Activated naive CD4-positive, alpha-beta T cell treated with anti-CD3 and anti-CD28 coated beads for 36 hours (primary cell): ENCODE data around the gene GCLC. TPM values are rescaled to one million over a fixed set of nuclear protein-coding genes. Genes with fewer than 3 reads are reported as not detected.
"Not testable (repeated sequence)": the region's sequence is repeated elsewhere in the genome, so short reads cannot be mapped to it uniquely, and the experiment has no call there.

Experiments
- CTCF ChIA-PET: fragments of 350-600 bp; sonication (Branson Sonifier 250); formaldehyde crosslinking; loops from one replicate; lab custom pipeline; 2021; ENCODE audit warnings: antibody characterized with exemption; lab: Charles Lee
- DNase-seq: peaks from one replicate; pipeline ENCODE4 v3.0.0-alpha.2; 2020
- H3K27ac Mint-ChIP-seq: one replicate; pipeline ENCODE4 v1.8.0; 2021; ENCODE audit warnings: mild to moderate bottlenecking, mixed read lengths
- H3K27me3 Mint-ChIP-seq: one replicate; pipeline ENCODE4 v1.8.0; 2021; ENCODE audit warnings: low read depth, mixed read lengths
- H3K36me3 Mint-ChIP-seq: one replicate; pipeline ENCODE4 v1.8.0; 2021; ENCODE audit warnings: low read depth, mixed read lengths
- H3K4me1 Mint-ChIP-seq: one replicate; pipeline ENCODE4 v1.8.0; 2021; ENCODE audit warnings: low read depth, mixed read lengths
- H3K4me3 Mint-ChIP-seq: one replicate; pipeline ENCODE4 v1.8.0; 2021; ENCODE audit warnings: mild to moderate bottlenecking, moderate library complexity, mixed read lengths
- H3K9me3 Mint-ChIP-seq: one replicate; pipeline ENCODE4 v1.8.0; 2021; ENCODE audit warnings: mixed read lengths
- intact Hi-C: fragments of 100-400 bp; cut with micrococcal nuclease; formaldehyde crosslinking; loops from one replicate; pipeline ENCODE4 v1.15.1; 2023
- total RNA-seq, 2 experiments: library from RNA; stranded (reverse); gene quantifications; one replicate each; pipeline ENCODE4 v1.2.3, GENCODE V29; 2021

GCLC gene
- total RNA-seq, 2 experiments from 2014 or later, result 13.9 to 18.1 TPM

- DNase-seq, result no peak
- no peaks in the 10 kb centered on the region for H3K9me3 Mint-ChIP-seq
- intact Hi-C loops, result no loop called here
These were observed 36.4 kb upstream of the GCLC start for GRCh38 chr6:53581173-53581773.

GRCh38 chr6:53579338-53579737, 34.4 kb upstream of the GCLC start:
- CTCF ChIA-PET, result interaction anchor here (1.2 to 2.4 kb wide), 2 partner anchors 15 to 72 kb away, joined by 5 to 8 read pairs; no protein-coding TSS in a partner anchor
- peak; percentile 70 for DNase-seq
- H3K36me3 Mint-ChIP-seq, result no peaks in the 10 kb centered on the region
- H3K27ac Mint-ChIP-seq, result no peak overlapping the region
- peaks cover 19% of the 10 kb centered on the region for H3K4me1 Mint-ChIP-seq
- no peak overlapping the region for H3K4me3 Mint-ChIP-seq
- no peaks in the 10 kb centered on the region for H3K27me3 Mint-ChIP-seq
- H3K9me3 Mint-ChIP-seq, result no peaks in the 10 kb centered on the region
- intact Hi-C loops, result loop anchor here (1.0 to 2.0 kb wide), 7 partner anchors 13 to 603 kb away; no protein-coding TSS in a partner anchor

More at GRCh38 chr6:53581173-53581773, 36.4 kb upstream of the GCLC start:
- Mint-ChIP-seq H3K27ac (peak overlapping the region; percentile 15), H3K4me3 (no peak overlapping the region), H3K36me3 (no peaks in the 10 kb centered on the region), H3K27me3 (no peaks in the 10 kb centered on the region), H3K4me1 (peaks cover 21% of the 10 kb centered on the region)
- CTCF ChIA-PET, result interaction anchor here (0.7 kb wide), 2 partner anchors 9 to 55 kb away, joined by 4 read pairs; no protein-coding TSS in a partner anchor

DNA sequence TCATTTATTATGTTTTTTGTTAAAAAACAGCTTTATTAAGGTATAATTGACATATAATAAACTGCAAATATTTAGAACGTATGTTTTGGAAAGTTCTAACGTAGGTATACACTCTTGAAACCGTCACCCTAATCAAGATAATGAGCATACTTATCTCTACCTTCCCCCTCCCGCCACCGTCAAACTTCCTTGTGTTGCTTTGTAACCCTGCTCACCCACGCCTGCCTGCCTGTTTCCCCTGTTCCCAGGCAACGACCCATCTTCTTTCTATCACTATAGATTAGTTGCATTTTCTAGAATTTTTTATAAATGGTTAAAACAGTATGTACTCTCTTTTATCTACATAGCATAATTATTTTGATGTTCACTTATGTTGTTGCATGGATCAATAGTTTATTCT, 33.5 kb upstream of the GCLC start:
- Mint-ChIP-seq H3K36me3 (no peaks in the 10 kb centered on the region), H3K4me1 (peaks cover 19% of the 10 kb centered on the region), H3K27ac (no peak overlapping the region), H3K4me3 (no peak overlapping the region), H3K9me3 (no peaks in the 10 kb centered on the region), H3K27me3 (no peaks in the 10 kb centered on the region)
- CTCF ChIA-PET, result interaction anchor here (2.4 kb wide), 1 partner anchor 73 kb away, joined by 8 read pairs; no protein-coding TSS in a partner anchor
- intact Hi-C loops, result loop anchor here (2.0 kb wide), 1 partner anchor 32 kb away; no protein-coding TSS in a partner anchor
- no peak for DNase-seq

DNA sequence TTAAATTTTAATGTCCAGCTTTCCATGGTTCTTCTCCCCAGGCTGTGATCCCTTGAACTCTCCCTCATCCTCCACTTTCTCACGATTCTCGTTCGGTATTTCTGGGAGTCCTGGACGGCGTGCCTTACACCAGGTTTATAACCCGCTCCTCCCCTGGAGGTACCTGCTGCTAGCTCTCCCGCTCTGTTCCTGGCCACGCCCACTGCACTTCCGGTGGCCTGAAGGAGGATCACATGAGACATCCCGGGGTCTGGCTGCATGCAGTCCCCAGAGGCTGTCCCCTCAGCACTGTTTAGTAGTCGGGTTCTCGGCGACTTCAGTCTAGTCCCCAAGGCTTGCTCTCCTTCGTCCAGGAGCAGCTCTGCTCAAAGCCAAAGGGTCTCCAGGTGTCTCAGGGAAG, 28.4 kb upstream of the GCLC start:
- intact Hi-C loops, result no loop called here
- no peaks in the 10 kb centered on the region for H3K27me3 Mint-ChIP-seq
- no peaks in the 10 kb centered on the region for H3K9me3 Mint-ChIP-seq
- no peak for DNase-seq
- H3K4me3 Mint-ChIP-seq, result no peak overlapping the region
- peaks cover 2% of the 10 kb centered on the region for H3K4me1 Mint-ChIP-seq
- H3K36me3 Mint-ChIP-seq, result no peaks in the 10 kb centered on the region
- CTCF ChIA-PET, result interaction anchor here (0.8 kb wide), 1 partner anchor 10 kb away, joined by 3 read pairs; no protein-coding TSS in a partner anchor
- H3K27ac Mint-ChIP-seq, result no peak overlapping the region

DNA sequence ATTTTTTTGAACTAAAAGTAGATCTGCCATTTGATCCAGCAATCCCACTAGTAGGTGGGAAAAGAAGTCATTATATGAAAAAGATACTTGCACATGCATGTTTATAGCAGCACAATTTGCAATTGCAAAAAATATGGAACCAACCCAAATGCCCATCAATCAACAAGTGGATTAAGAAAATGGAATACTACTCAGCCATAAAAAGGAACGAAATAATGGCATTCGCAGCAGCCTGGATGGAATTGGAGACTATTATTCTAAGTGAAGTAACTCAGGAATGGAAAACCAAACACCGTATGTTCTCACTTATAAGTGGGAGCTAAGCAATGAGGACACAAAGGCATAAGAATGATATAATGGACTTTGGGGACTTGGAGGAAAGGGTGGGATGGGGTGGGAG, 27.5 kb upstream of the GCLC start:
- H3K27me3 Mint-ChIP-seq, intact Hi-C loops, H3K36me3 Mint-ChIP-seq, H3K4me3 Mint-ChIP-seq, CTCF ChIA-PET, H3K9me3 Mint-ChIP-seq, DNase-seq, H3K4me1 Mint-ChIP-seq, H3K27ac Mint-ChIP-seq: not testable (repeated sequence)

GRCh38 chr6:53568776-53569616, 24.1 kb upstream of the GCLC start:
- Mint-ChIP-seq H3K36me3 (no peaks in the 10 kb centered on the region), H3K4me1 (peaks cover 2% of the 10 kb centered on the region), H3K27ac (no peak overlapping the region), H3K4me3 (no peak overlapping the region), H3K27me3 (peaks cover 9% of the 10 kb centered on the region), H3K9me3 (no peaks in the 10 kb centered on the region)
- DNase-seq, result no peak
- intact Hi-C loops, result no loop called here
- CTCF ChIA-PET, result no interaction called here

GRCh38 chr6:53567701-53568100, 22.8 kb upstream of the GCLC start:
- Mint-ChIP-seq H3K4me1 (no peaks in the 10 kb centered on the region), H3K27ac (no peak overlapping the region), H3K4me3 (no peak overlapping the region), H3K36me3 (no peaks in the 10 kb centered on the region), H3K27me3 (peaks cover 9% of the 10 kb centered on the region), H3K9me3 (no peaks in the 10 kb centered on the region)
- DNase-seq, result no peak
- CTCF ChIA-PET, result interaction anchor here (0.6 kb wide), 3 partner anchors 70 to 480 kb away, joined by 3 to 6 read pairs (median 4); no protein-coding TSS in a partner anchor
- intact Hi-C loops, result no loop called here

- Mint-ChIP-seq H3K36me3 (no peaks in the 10 kb centered on the region), H3K4me3 (no peak overlapping the region), H3K9me3 (no peaks in the 10 kb centered on the region), H3K27me3 (peaks cover 9% of the 10 kb centered on the region), H3K27ac (no peak overlapping the region), H3K4me1 (no peaks in the 10 kb centered on the region)
- CTCF ChIA-PET, result interaction anchor here (0.7 kb wide), 1 partner anchor 33 kb away, joined by 4 read pairs; no protein-coding TSS in a partner anchor
- intact Hi-C loops, result no loop called here
- no peak for DNase-seq
These were observed 21.9 kb upstream of the GCLC start for GRCh38 chr6:53566755-53567154.

DNA sequence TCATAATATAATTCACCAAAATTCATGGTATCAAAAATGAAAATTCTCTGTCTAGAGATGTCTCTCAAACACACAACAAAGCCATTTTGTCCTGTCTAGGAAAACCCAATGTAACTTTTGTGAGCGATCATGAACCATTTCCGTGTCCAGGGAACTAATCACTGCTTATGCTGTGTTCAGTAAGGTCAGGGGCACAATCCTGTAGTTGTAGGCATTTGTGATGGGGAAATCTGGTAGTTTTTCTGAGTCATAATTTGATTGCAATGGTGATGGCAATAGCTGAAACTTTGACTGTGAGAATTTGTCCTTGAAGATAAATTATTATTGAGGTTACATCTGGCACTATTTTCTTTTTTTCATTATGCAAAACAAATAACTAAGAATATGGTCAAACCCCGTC, 21.0 kb upstream of the GCLC start:
- DNase-seq, result no peak
- CTCF ChIA-PET, result interaction anchor here (0.6 kb wide), 1 partner anchor 1406 kb away, joined by 3 read pairs; no protein-coding TSS in a partner anchor

DNA sequence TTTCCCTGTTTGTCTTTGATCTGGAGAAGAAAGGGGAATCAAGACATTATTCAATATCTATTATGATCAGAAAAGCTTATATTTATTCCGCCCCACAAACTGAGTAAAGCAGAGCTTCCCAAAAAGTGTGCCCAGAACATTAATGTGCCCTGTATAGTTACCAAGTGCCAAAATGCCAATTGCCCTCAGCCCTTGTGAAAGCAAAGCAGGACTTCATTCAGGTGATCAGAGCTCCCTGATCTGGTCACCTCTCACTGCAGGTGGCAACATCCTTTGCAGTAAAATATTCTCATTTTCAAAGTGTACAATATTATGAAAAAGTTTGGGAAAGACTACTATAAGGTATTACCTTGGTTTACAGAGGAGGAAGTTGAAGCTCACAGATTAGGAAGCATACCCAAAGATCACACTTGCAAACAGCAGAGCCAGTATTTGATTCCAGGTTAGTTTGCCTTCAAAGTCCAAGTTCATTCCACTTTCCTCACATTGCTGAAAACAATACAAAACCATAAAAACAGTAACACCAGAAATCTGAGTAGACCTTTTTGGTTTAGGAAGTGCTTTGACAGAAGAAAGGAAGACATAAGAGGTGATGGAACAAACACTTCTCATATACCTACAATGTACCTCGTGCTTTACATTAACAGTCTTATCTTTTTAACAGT, 19.6 kb upstream of the GCLC start:
- H3K27me3 Mint-ChIP-seq, result peaks cover 9% of the 10 kb centered on the region

More for the DNA sequence above, 21.0 kb upstream of the GCLC start:
- Mint-ChIP-seq H3K27me3 (peaks cover 9% of the 10 kb centered on the region), H3K4me3 (no peak overlapping the region), H3K27ac (no peak overlapping the region), H3K4me1 (no peaks in the 10 kb centered on the region), H3K36me3 (no peaks in the 10 kb centered on the region), H3K9me3 (no peaks in the 10 kb centered on the region)
- intact Hi-C loops, result no loop called here

DNA sequence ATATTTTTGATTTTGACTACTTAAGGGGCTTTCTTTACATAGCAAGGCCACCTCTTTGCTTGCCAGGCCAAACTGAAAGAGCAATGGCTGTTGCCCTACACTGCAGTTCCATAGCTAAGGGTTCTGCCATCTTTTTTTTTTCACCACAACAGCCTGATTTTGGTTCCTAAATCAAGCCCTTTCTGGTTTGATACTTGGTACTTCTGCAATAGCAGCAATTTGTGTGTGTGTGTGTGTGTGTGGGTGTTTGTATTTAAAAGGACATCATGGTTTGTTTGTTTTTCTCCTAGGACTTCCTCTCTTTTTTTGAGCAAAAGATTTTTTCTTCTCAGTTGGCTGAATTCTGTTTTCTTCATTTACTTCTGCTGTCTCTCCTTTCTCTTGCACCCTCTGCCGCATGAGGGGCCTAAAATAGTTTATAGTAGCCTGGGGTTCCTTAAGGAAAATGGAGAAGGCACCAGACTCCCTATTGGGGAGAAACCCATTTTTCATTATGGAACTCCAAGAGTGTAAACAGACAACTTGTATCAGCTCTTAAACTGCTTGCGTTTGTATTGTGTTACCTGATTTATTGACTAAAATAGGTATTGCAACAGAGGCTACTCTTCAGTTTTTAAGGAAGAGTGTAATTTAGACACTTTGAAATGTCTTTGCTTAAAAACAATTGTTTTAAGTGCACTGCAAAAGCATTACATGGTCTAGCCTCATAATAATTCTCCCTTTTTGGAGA, 12.2 kb upstream of the GCLC start:
- intact Hi-C loops, result no loop called here
- no peaks in the 10 kb centered on the region for H3K27me3 Mint-ChIP-seq
- peaks cover 11% of the 10 kb centered on the region for H3K9me3 Mint-ChIP-seq
- H3K4me1 Mint-ChIP-seq, result no peaks in the 10 kb centered on the region
- peaks cover 2% of the 10 kb centered on the region for H3K36me3 Mint-ChIP-seq
- no peak for DNase-seq
- H3K4me3 Mint-ChIP-seq, result no peak overlapping the region
- no peak overlapping the region for H3K27ac Mint-ChIP-seq
- CTCF ChIA-PET, result interaction anchor here (0.8 kb wide), 1 partner anchor 95 kb away, joined by 3 read pairs; no protein-coding TSS in a partner anchor

More for the DNA sequence above, 19.6 kb upstream of the GCLC start:
- Mint-ChIP-seq H3K9me3 (peaks cover 4% of the 10 kb centered on the region), H3K4me3 (no peak overlapping the region), H3K27ac (no peak overlapping the region), H3K4me1 (no peaks in the 10 kb centered on the region), H3K36me3 (peaks cover 2% of the 10 kb centered on the region)
- intact Hi-C loops, result no loop called here
- CTCF ChIA-PET, result interaction anchor here (0.9 to 1.5 kb wide), 3 partner anchors 11 to 72 kb away, joined by 3 to 6 read pairs (median 6); no protein-coding TSS in a partner anchor
- DNase-seq, result no peak
